ENCODE measurements around the gene TAF4B. TPM values are rescaled to one million over a fixed set of nuclear protein-coding genes. Genes with fewer than 3 reads are reported as not detected.

TAF4B gene
- total and polyA plus RNA-seq, 10 of the 15 experiments (the other 5 are each of a cell fraction or from before 2014, with no cell fraction given) = 2.3 to 15.0 (median 12.2) TPM

DNA sequence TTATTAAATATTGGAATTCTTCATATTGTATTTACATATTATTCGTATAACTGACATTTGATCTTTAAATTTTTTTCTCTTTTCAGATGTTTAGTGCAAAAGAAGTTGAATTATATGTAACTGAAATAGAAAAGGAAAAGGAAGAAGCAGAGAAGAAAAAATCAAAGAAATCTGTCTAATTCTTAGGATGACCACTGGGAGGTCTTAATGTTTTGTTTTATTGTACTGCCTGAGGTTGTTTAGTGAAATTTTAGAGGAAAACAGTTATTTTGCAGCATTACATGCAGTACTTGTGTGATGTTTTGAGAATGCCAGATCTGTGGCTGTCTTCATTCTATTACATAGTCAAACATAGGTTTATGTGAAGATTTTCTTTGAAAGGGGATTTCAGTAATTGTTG is 34.0 kb upstream of the TAF4B start:
- no peaks in the 10 kb centered on the region for H3K9me3 ChIP-seq (replicated peaks; ENCODE audit: control insufficient read depth, insufficient read depth, low read length)
- no peaks in the 10 kb centered on the region for H4K20me1 ChIP-seq (ENCODE audit: control insufficient read depth, insufficient read depth)
- no peak overlapping the region; the same call in 1 of the 2 replicates for H2AFZ ChIP-seq (ENCODE audit: control insufficient read depth, low read depth, low read length)
- in situ Hi-C loops (cut with MboI) (no loop called here), intact Hi-C loops (cut with micrococcal nuclease; ENCODE audit: unreplicated experiment) (loop anchor here (5.0 kb wide), 1 partner anchor 100 kb away; the partner anchor contains the start of gene SS18)
- POLR2A ChIA-PET = interaction anchor here (0.7 kb wide), 1 partner anchor 25 kb away, joined by 3 read pairs; no protein-coding TSS in a partner anchor
- no peak overlapping the region for H3K4me2 ChIP-seq (ENCODE audit: control insufficient read depth, insufficient read depth)
- ATAC-seq = no peak
- H3K4me3 ChIP-seq = no peak overlapping the region
- WGBS (ENCODE audit: insufficient coverage, insufficient replicate concordance, low lambda C conversion rate, missing lambda C conversion rate) = 43% methylated on average over 1 of the region's 1 CpG
- BruUV-seq (replicated peaks) = no TSS peak
- H3K9ac ChIP-seq (ENCODE audit: control insufficient read depth, insufficient read depth, low read length) = no peak overlapping the region
- no peaks in the 10 kb centered on the region for H3K36me3 ChIP-seq (ENCODE audit: control insufficient read depth in 2 of 2, insufficient read depth in 2 of 2, low read length in 1 of 2)
- CTCF ChIA-PET = interaction anchor here (1.1 kb wide), 1 partner anchor 20 kb away, joined by 3 read pairs; no protein-coding TSS in a partner anchor
- SMC1A ChIA-PET (ENCODE audit: uncharacterized antibody, unreplicated experiment) = interaction anchor here (1.3 to 1.9 kb wide), 2 partner anchors 10 to 15 kb away, joined by 5 to 6 read pairs; no protein-coding TSS in a partner anchor
- no peak for DNase-seq (ENCODE audit: low read depth, low spot score)
- no peaks in the 10 kb centered on the region for H3K27me3 ChIP-seq (replicated peaks in 1 of 2; ENCODE audit: control insufficient read depth in 2 of 2, insufficient read depth in 2 of 2, low read length in 1 of 2)
- H3K4me1 ChIP-seq (ENCODE audit: control insufficient read depth, insufficient read depth, low read length) = peaks cover 12% of the 10 kb centered on the region
- RAD21 ChIA-PET (ENCODE audit: unreplicated experiment) = interaction anchor here (1.6 kb wide), 1 partner anchor 18 kb away, joined by 7 read pairs; no protein-coding TSS in a partner anchor
- TF ChIP-seq KAT2A (conservative IDR thresholded peaks at IDR 0.05; ENCODE audit: control insufficient read depth, low read depth, low read length) = no peak
- no peak for TF ChIP-seq SIX5 (IDR thresholded peaks at IDR 0.05; ENCODE audit: low read depth, low read length, severe bottlenecking)
- no peak for TF ChIP-seq SUZ12 (IDR thresholded peaks at IDR 0.05; ENCODE audit: unreplicated experiment)
- TF ChIP-seq POLR2A (IDR thresholded peaks at IDR 0.05; ENCODE audit: low read depth, low read length) = no peak
- TF ChIP-seq TCF3 (IDR thresholded peaks at IDR 0.05; ENCODE audit: borderline replicate concordance, insufficient read depth, low read depth, low read length) = no peak
- no peak for TF ChIP-seq CBFB (IDR thresholded peaks at IDR 0.05; ENCODE audit: low read depth)
- TF ChIP-seq, protein P1, sequence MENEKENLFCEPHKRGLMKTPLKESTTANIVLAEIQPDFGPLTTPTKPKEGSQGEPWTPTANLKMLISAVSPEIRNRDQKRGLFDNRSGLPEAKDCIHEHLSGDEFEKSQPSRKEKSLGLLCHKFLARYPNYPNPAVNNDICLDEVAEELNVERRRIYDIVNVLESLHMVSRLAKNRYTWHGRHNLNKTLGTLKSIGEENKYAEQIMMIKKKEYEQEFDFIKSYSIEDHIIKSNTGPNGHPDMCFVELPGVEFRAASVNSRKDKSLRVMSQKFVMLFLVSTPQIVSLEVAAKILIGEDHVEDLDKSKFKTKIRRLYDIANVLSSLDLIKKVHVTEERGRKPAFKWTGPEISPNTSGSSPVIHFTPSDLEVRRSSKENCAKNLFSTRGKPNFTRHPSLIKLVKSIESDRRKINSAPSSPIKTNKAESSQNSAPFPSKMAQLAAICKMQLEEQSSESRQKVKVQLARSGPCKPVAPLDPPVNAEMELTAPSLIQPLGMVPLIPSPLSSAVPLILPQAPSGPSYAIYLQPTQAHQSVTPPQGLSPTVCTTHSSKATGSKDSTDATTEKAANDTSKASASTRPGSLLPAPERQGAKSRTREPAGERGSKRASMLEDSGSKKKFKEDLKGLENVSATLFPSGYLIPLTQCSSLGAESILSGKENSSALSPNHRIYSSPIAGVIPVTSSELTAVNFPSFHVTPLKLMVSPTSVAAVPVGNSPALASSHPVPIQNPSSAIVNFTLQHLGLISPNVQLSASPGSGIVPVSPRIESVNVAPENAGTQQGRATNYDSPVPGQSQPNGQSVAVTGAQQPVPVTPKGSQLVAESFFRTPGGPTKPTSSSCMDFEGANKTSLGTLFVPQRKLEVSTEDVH (IDR thresholded peaks at IDR 0.05; ENCODE audit: low read depth, partially characterized antibody) = no peak
- TF ChIP-seq TARDBP (IDR thresholded peaks at IDR 0.05; ENCODE audit: borderline replicate concordance) = no peak
- TF ChIP-seq ETV6 (conservative IDR thresholded peaks at IDR 0.05 in 1 of 2, IDR thresholded peaks at IDR 0.05 in 1 of 2; ENCODE audit: borderline replicate concordance in 1 of 2, low read depth in 1 of 2) = no peak
- TF ChIP-seq, protein P2, sequence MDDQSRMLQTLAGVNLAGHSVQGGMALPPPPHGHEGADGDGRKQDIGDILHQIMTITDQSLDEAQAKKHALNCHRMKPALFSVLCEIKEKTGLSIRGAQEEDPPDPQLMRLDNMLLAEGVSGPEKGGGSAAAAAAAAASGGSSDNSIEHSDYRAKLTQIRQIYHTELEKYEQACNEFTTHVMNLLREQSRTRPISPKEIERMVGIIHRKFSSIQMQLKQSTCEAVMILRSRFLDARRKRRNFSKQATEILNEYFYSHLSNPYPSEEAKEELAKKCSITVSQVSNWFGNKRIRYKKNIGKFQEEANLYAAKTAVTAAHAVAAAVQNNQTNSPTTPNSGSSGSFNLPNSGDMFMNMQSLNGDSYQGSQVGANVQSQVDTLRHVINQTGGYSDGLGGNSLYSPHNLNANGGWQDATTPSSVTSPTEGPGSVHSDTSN (IDR thresholded peaks at IDR 0.05; ENCODE audit: insufficient replicate concordance, low read depth, low read length) = no peak
- TF ChIP-seq MYC (IDR thresholded peaks at IDR 0.05; ENCODE audit: insufficient read depth, insufficient read length, insufficient replicate concordance, low read length, severe bottlenecking) = no peak
- TF ChIP-seq WRNIP1 (IDR thresholded peaks at IDR 0.05; ENCODE audit: borderline replicate concordance, low read depth, low read length) = no peak
- TF ChIP-seq SP1 (IDR thresholded peaks at IDR 0.05; ENCODE audit: low read depth, low read length) = no peak
- no peak for TF ChIP-seq FOS (IDR thresholded peaks at IDR 0.05; ENCODE audit: borderline replicate concordance, extremely low read depth, insufficient read length)
- no peak for TF ChIP-seq CHD1 (IDR thresholded peaks at IDR 0.05; ENCODE audit: low read depth, low read length)
- TF ChIP-seq HDGF (IDR thresholded peaks at IDR 0.05) = no peak
- TF ChIP-seq SPI1 (IDR thresholded peaks at IDR 0.05; ENCODE audit: borderline replicate concordance, insufficient read depth, low read depth, low read length) = no peak
- no peak for TF ChIP-seq GABPA (IDR thresholded peaks at IDR 0.05; ENCODE audit: low read depth)
- FAIRE-seq = no peak
- H3K79me2 ChIP-seq (ENCODE audit: control insufficient read depth, insufficient read depth, low read length) = no peaks in the 10 kb centered on the region
- H3K27ac ChIP-seq (ENCODE audit: control insufficient read depth, insufficient read depth) = peak overlapping the region; percentile 24; the same call in 1 of the 2 replicates

All from GM12878 (cell line).